Fibroblast of villous mesenchyme (primary cell): ENCODE data around the gene PYGL. TPM values are rescaled to one million over a fixed set of nuclear protein-coding genes. Genes with fewer than 3 reads are reported as not detected.
"Not testable (repeated sequence)": the region's sequence is repeated elsewhere in the genome, so short reads cannot be mapped to it uniquely, and the experiment has no call there.

Experiments used
- DNase-seq: peaks from one replicate; pipeline ENCODE4 v3.0.0-alpha.2; 2010; ENCODE audit warnings: low read depth
- H3K4me3 ChIP-seq: 2 replicates; pipeline ENCODE4 v1.5.1; 2011; ENCODE audit warnings: low read depth, mild to moderate bottlenecking, low read length
- CTCF ChIP-seq: IDR thresholded peaks from 2 replicates; pipeline ENCODE4 v1.5.1; 2012; ENCODE audit warnings: low read depth, mild to moderate bottlenecking, low read length; ENCODE audit not compliant: insufficient read depth
- total RNA-seq: library from RNA; depleted of rRNA; stranded (reverse); fragments of >200 nt; gene quantifications from 2 replicates; pipeline ENCODE4 v1.2.3, GENCODE V29; 2012

Gene PYGL
- total RNA-seq, 1 donor, result 82.5 TPM

- TF ChIP-seq CTCF, result no peak
- DNase-seq, result peak; percentile 56
- H3K4me3 ChIP-seq, result peak overlapping the region; percentile 80
Measured at GRCh38 chr14:50943261-50943942, 881 bp downstream of the PYGL start.

GRCh38 chr14:50941638-50942037 is 2.6 kb downstream of the PYGL start:
- not testable (repeated sequence) for H3K4me3 ChIP-seq, DNase-seq

- no peak overlapping the region for H3K4me3 ChIP-seq
- DNase-seq, result no peak
- no peak for TF ChIP-seq CTCF
Measured at GRCh38 chr14:50941151-50941550, 3.1 kb downstream of the PYGL start.

GRCh38 chr14:50937800-50938199 is 6.5 kb downstream of the PYGL start:
- DNase-seq, result no peak
- no peak overlapping the region for H3K4me3 ChIP-seq
- no peak for TF ChIP-seq CTCF

GRCh38 chr14:50937325-50937724 is 7.0 kb downstream of the PYGL start:
- H3K4me3 ChIP-seq, result no peak overlapping the region
- TF ChIP-seq CTCF, result no peak
- peak; percentile 76 for DNase-seq

- no peak for DNase-seq
- no peak for TF ChIP-seq CTCF
- H3K4me3 ChIP-seq, result no peak overlapping the region
Measured at GRCh38 chr14:50936882-50937281, 7.4 kb downstream of the PYGL start.

- no peak for DNase-seq
- TF ChIP-seq CTCF, result no peak
- no peak overlapping the region for H3K4me3 ChIP-seq
Measured at GRCh38 chr14:50936016-50936340, 8.3 kb downstream of the PYGL start.
